T-helper 2 cell (primary cell): ENCODE measurements around the gene NKTR.

Experiments used
- DNase-seq, 5 experiments: peaks; one replicate each; pipeline versions ENCODE4 v3.0.0 to v3.0.0-alpha.2; 2012 to 2022

The NKTR gene

GRCh38 chr3:42683875-42684598 is 83.6 kb downstream of the NKTR start:
- peak in 2 of 5 experiments; percentile 34 to 36 for DNase-seq

GRCh38 chr3:42684632-42685362 is 84.3 kb downstream of the NKTR start:
- no peak for DNase-seq

GRCh38 chr3:42685363-42685881 is 84.9 kb downstream of the NKTR start, which contains the start of gene KLHL40:
Gene KLHL40, plus strand, starts transcription at chr3:42685537. Its CDS starts 82 bp downstream, at chr3:42685619.
- DNase-seq, result no peak

- peak in 1 of 5 experiments; percentile 9 for DNase-seq
Measured at GRCh38 chr3:42685891-42686820, 85.7 kb downstream of the NKTR start.

- DNase-seq, result no peak
Measured at GRCh38 chr3:42686832-42687650, 86.6 kb downstream of the NKTR start.

GRCh38 chr3:42688016-42688415 is 87.5 kb downstream of the NKTR start:
- DNase-seq, result no peak

GRCh38 chr3:42688487-42689420 is 88.3 kb downstream of the NKTR start:
- no peak for DNase-seq

GRCh38 chr3:42689421-42690014 is 89.0 kb downstream of the NKTR start:
- no peak for DNase-seq

GRCh38 chr3:42690191-42690590 is 89.7 kb downstream of the NKTR start:
- DNase-seq, result no peak

- no peak for DNase-seq
Measured at GRCh38 chr3:42690766-42691680, 90.5 kb downstream of the NKTR start.

- DNase-seq, result no peak
Measured at GRCh38 chr3:42691816-42692666, 91.6 kb downstream of the NKTR start.

GRCh38 chr3:42692667-42693529 is 92.4 kb downstream of the NKTR start:
- DNase-seq, result no peak

- no peak for DNase-seq
Measured at GRCh38 chr3:42693530-42693930, 93.0 kb downstream of the NKTR start.

- no peak for DNase-seq
Measured at GRCh38 chr3:42694366-42694765, 93.9 kb downstream of the NKTR start.

GRCh38 chr3:42696356-42697288 is 96.1 kb downstream of the NKTR start:
- no peak for DNase-seq
